CD4-positive, alpha-beta T cell treated with Interleukin-12 subunit alpha and Interleukin-12 subunit beta, for 1 hour (primary cell): ENCODE results near the gene HLCS.
"Not testable (repeated sequence)": the region's sequence is repeated elsewhere in the genome, so short reads cannot be mapped to it uniquely, and the experiment has no call there.

Experiments used
- DNase-seq: peaks from one replicate; pipeline ENCODE4 v3.0.0-alpha.2; 2020

HLCS gene

GRCh38 chr21:36966066-36966820 lies at the start of gene HLCS:
HLCS (minus strand) TSS chr21:36966669; CDS start chr21:36966638, 31 bp downstream.
- peak; percentile 83 for DNase-seq

- DNase-seq, result peak; percentile 79
Measured at GRCh38 chr21:37009740-37010341, 43.4 kb upstream of the HLCS start.

- no peak for DNase-seq
Measured at GRCh38 chr21:37008724-37009123, 42.3 kb upstream of the HLCS start.

- no peak for DNase-seq
Measured at GRCh38 chr21:37006486-37007291, 40.2 kb upstream of the HLCS start, which contains the start of gene RIPPLY3. RIPPLY3 (plus strand) TSS chr21:37006702; CDS start chr21:37006773, 71 bp downstream.

GRCh38 chr21:37005548-37006485 lies 39.3 kb upstream of the HLCS start:
- no peak for DNase-seq

GRCh38 chr21:37003917-37004316 lies 37.4 kb upstream of the HLCS start:
- DNase-seq, result not testable (repeated sequence)

GRCh38 chr21:37002851-37003250 lies 36.4 kb upstream of the HLCS start:
- not testable (repeated sequence) for DNase-seq

GRCh38 chr21:37001441-37001840 lies 35.0 kb upstream of the HLCS start:
- no peak for DNase-seq

GRCh38 chr21:37000381-37000780 lies 33.9 kb upstream of the HLCS start:
- DNase-seq, result no peak

- no peak for DNase-seq
Measured at GRCh38 chr21:36999131-36999898, 32.8 kb upstream of the HLCS start.

- not testable (repeated sequence) for DNase-seq
Measured at GRCh38 chr21:36995285-36995684, 28.8 kb upstream of the HLCS start.

- DNase-seq, result peak; percentile 42
Measured at GRCh38 chr21:36994501-36995158, 28.2 kb upstream of the HLCS start.

GRCh38 chr21:36992671-36993070 lies 26.2 kb upstream of the HLCS start:
- DNase-seq, result no peak

- DNase-seq, result no peak
Measured at GRCh38 chr21:36990508-36991205, 24.2 kb upstream of the HLCS start.

GRCh38 chr21:36989699-36990507 lies 23.4 kb upstream of the HLCS start:
- DNase-seq, result peak; percentile 88

- DNase-seq, result not testable (repeated sequence)
Measured at GRCh38 chr21:36989199-36989698, 22.8 kb upstream of the HLCS start.

GRCh38 chr21:36988536-36988935 lies 22.1 kb upstream of the HLCS start:
- no peak for DNase-seq

GRCh38 chr21:36987845-36988244 lies 21.4 kb upstream of the HLCS start:
- DNase-seq, result no peak
